AG08396 (cell line): ENCODE data around the gene PLPPR4.

ENCODE experiments used
- DNase-seq: peaks from one replicate; pipeline ENCODE4 v3.0.0; 2012; ENCODE audit warnings: low spot score, mixed read lengths

Gene PLPPR4

GRCh38 chr1:99348397-99349132 is 84.3 kb downstream of the PLPPR4 start:
- DNase-seq = no peak

DNA sequence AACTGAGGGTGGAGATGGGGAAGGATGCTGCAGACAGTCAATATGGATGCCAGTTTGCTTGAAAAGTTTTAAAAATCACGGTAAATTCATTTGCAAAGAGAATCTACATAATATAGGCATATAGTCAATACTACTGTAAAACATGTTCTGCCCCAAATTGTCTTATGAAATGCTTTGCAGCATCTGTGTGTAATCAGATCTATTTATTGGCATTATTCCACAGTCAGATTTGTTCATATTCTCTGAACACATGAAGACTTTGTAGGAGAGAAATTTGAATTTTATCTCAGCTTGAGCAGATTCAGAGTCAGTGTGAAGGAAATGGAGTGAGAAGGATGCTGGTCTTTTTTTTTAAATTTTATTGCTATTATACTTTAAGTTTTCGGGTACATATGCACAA is 88.5 kb downstream of the PLPPR4 start:
- no peak for DNase-seq

DNA sequence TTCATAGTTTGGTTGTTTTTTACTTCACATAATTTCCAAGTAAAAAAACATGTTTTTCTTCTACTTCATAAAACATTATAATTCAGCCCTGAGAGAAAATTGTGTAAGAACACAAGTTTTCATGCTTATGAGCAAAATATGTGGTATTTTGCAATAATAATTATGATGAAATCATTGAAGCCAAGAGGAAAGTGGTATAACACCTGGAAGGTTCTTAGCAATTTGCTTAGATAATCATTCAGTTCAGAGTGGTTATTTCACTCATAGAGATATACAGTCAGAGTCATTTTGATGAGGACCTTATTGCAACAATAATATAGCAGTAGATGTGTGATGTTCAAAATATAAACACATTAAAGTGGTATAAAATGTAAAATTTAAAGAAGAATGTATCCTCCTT is 94.5 kb downstream of the PLPPR4 start:
- no peak for DNase-seq
